ENCODE data around the gene CHN1.

DNA sequence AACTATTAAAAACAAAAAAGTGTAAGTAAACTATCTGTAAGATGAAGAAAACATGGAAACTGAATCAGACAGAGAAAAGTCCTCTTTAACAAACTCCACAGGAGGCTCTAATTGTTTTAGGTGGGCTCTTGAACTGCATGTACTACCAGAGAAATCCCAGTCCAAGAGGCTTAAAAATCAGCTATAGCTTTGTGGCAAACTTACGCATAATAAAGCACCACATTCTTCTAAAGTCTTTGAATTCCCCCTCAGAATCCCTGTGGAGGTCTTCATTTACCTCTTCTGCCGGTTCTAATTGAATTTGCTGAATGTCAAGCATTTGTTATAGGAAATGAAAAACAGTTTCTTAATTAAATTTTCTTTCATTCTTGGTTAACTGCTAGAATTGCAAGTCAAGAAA is 40.8 kb downstream of the CHN1 start:
- TF ChIP-seq, protein P1, sequence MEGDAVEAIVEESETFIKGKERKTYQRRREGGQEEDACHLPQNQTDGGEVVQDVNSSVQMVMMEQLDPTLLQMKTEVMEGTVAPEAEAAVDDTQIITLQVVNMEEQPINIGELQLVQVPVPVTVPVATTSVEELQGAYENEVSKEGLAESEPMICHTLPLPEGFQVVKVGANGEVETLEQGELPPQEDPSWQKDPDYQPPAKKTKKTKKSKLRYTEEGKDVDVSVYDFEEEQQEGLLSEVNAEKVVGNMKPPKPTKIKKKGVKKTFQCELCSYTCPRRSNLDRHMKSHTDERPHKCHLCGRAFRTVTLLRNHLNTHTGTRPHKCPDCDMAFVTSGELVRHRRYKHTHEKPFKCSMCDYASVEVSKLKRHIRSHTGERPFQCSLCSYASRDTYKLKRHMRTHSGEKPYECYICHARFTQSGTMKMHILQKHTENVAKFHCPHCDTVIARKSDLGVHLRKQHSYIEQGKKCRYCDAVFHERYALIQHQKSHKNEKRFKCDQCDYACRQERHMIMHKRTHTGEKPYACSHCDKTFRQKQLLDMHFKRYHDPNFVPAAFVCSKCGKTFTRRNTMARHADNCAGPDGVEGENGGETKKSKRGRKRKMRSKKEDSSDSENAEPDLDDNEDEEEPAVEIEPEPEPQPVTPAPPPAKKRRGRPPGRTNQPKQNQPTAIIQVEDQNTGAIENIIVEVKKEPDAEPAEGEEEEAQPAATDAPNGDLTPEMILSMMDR (IDR thresholded peaks at IDR 0.05), result no peak
- no peak for TF ChIP-seq ZFX (IDR thresholded peaks at IDR 0.05; ENCODE audit: borderline replicate concordance)

Measured in 22Rv1 (cell line).